ENCODE data around the gene GNAS-AS1.

GRCh38 chr20:58800134-58800871, 50.4 kb downstream of the GNAS-AS1 start:
- TF ChIP-seq, protein P1, sequence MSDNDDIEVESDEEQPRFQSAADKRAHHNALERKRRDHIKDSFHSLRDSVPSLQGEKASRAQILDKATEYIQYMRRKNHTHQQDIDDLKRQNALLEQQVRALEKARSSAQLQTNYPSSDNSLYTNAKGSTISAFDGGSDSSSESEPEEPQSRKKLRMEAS (IDR thresholded peaks at IDR 0.05), result no peak
- TF ChIP-seq NFIC (IDR thresholded peaks at IDR 0.05) (no peak), RAD21 (IDR thresholded peaks at IDR 0.05; ENCODE audit: low read depth) (no peak)
